Measurements from ENCODE around the gene ALCAM.

Gene ALCAM

DNA sequence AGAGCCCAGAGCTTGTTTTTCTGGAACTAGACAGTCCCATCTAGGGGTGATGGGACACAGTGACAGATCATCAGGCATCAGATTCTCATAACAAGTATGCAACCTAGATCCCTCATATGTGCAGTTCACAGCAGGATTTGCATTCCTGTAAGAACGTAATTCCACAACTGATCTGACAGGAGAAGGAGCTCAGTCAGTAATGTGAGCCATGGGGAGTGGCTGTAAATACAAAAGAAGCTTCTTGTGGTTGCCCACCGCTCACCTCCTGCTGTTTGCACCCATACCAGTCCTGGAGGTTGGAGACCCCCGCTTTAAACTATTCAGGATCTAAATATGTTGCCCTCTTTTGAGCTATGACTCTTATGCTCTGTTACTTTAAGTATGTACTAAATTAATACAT, 167.3 kb downstream of the ALCAM start:
- no peak overlapping the region for H3K4me2 ChIP-seq (ENCODE audit: low read length)
- H2AFZ ChIP-seq (ENCODE audit: insufficient read depth, low read length, poor library complexity): no peak overlapping the region
- no peaks in the 10 kb centered on the region for H3K36me3 ChIP-seq (ENCODE audit: control insufficient read depth in 1 of 2, insufficient read depth in 2 of 2, low read length in 2 of 2)
- no peak overlapping the region for H2BK5ac ChIP-seq (ENCODE audit: low read depth, low read length, poor library complexity)
- H3K27me3 ChIP-seq (ENCODE audit: insufficient read depth, low read length): no peaks in the 10 kb centered on the region
- H3K14ac ChIP-seq (ENCODE audit: low read length): no peak overlapping the region
- H2BK12ac ChIP-seq (ENCODE audit: low read length): no peak overlapping the region
- WGBS (ENCODE audit: extremely low coverage, insufficient coverage, insufficient read length): no CpG with 5 or more reads among the region's 3 CpGs
- H3K18ac ChIP-seq (ENCODE audit: low read length): no peak overlapping the region
- H3K9me3 ChIP-seq (ENCODE audit: insufficient read depth, low read depth, low read length): no peaks in the 10 kb centered on the region
- no peaks in the 10 kb centered on the region for H3K4me1 ChIP-seq (ENCODE audit: control insufficient read depth in 1 of 2, insufficient read depth in 2 of 2, low read length in 2 of 2)
- H2BK120ac ChIP-seq (ENCODE audit: insufficient read depth, low read length, poor library complexity): no peak overlapping the region
- H3K79me1 ChIP-seq (ENCODE audit: low read length): no peaks in the 10 kb centered on the region
- H3K27ac ChIP-seq (ENCODE audit: low read depth, low read length): no peak overlapping the region
- H3K9ac ChIP-seq (ENCODE audit: low read length): no peak overlapping the region
- H4K12ac ChIP-seq (ENCODE audit: low read depth, low read length): no peak overlapping the region
- H2AK5ac ChIP-seq (ENCODE audit: low read length): no peak overlapping the region
- no peak overlapping the region for H3K23ac ChIP-seq (ENCODE audit: low read length)
- H4K8ac ChIP-seq (ENCODE audit: low read depth, low read length): no peak overlapping the region
- no peaks in the 10 kb centered on the region for H3K79me2 ChIP-seq (ENCODE audit: control insufficient read depth, insufficient read depth, low read length, poor library complexity)
- peak in 1 of 2 donors; percentile 31 for DNase-seq
- H3K4ac ChIP-seq (ENCODE audit: low read depth, low read length): no peak overlapping the region
- H3K4me3 ChIP-seq (ENCODE audit: low read depth, low read length): no peak overlapping the region
- H4K91ac ChIP-seq (ENCODE audit: low read depth, low read length): no peak overlapping the region

DNA sequence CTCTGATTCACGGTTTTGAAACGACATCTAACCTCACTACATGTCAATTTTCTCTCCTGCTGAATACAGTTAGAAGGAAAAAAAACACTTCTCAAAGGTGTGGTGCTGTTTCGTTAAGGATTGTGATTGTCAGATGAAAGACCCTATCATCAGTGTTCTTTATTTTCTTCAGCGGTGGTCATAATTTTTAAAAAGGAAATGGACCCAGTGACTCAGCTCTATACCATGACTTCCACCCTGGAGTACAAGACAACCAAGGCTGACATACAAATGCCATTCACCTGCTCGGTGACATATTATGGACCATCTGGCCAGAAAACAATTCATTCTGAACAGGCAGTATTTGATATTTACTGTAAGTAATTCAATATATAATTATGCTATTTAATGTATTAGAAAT, 167.8 kb downstream of the ALCAM start:
- no peak overlapping the region for H2BK120ac ChIP-seq (ENCODE audit: insufficient read depth, low read length, poor library complexity)
- H3K18ac ChIP-seq (ENCODE audit: low read length): no peak overlapping the region
- no peak overlapping the region for H2BK5ac ChIP-seq (ENCODE audit: low read depth, low read length, poor library complexity)
- H4K12ac ChIP-seq (ENCODE audit: low read depth, low read length): no peak overlapping the region
- no peaks in the 10 kb centered on the region for H3K4me1 ChIP-seq (ENCODE audit: control insufficient read depth in 1 of 2, insufficient read depth in 2 of 2, low read length in 2 of 2)
- H3K14ac ChIP-seq (ENCODE audit: low read length): no peak overlapping the region
- no peak overlapping the region for H2BK12ac ChIP-seq (ENCODE audit: low read length)
- no peak overlapping the region for H4K91ac ChIP-seq (ENCODE audit: low read depth, low read length)
- no peaks in the 10 kb centered on the region for H3K79me1 ChIP-seq (ENCODE audit: low read length)
- no peak overlapping the region for H3K23ac ChIP-seq (ENCODE audit: low read length)
- no peaks in the 10 kb centered on the region for H3K27me3 ChIP-seq (ENCODE audit: insufficient read depth, low read length)
- H3K36me3 ChIP-seq (ENCODE audit: control insufficient read depth in 1 of 2, insufficient read depth in 2 of 2, low read length in 2 of 2): no peaks in the 10 kb centered on the region
- H3K79me2 ChIP-seq (ENCODE audit: control insufficient read depth, insufficient read depth, low read length, poor library complexity): no peaks in the 10 kb centered on the region
- no peak overlapping the region for H3K4ac ChIP-seq (ENCODE audit: low read depth, low read length)
- H3K4me2 ChIP-seq (ENCODE audit: low read length): no peak overlapping the region
- H3K9ac ChIP-seq (ENCODE audit: low read length): no peak overlapping the region
- H3K9me3 ChIP-seq (ENCODE audit: insufficient read depth, low read depth, low read length): no peaks in the 10 kb centered on the region
- H2AK5ac ChIP-seq (ENCODE audit: low read length): no peak overlapping the region
- WGBS (ENCODE audit: extremely low coverage, insufficient coverage, insufficient read length): no CpG with 5 or more reads among the region's 5 CpGs
- peak in 1 of 2 donors; percentile 6 for DNase-seq
- H3K27ac ChIP-seq (ENCODE audit: low read depth, low read length): no peak overlapping the region
- H4K8ac ChIP-seq (ENCODE audit: low read depth, low read length): no peak overlapping the region
- no peak overlapping the region for H2AFZ ChIP-seq (ENCODE audit: insufficient read depth, low read length, poor library complexity)
- no peak overlapping the region for H3K4me3 ChIP-seq (ENCODE audit: low read depth, low read length)

GRCh38 chr3:105537371-105538080, 170.8 kb downstream of the ALCAM start:
- Histone ChIP-seq H4K8ac (ENCODE audit: low read depth, low read length) (no peak overlapping the region), H3K23ac (ENCODE audit: low read length) (no peak overlapping the region), H3K27me3 (ENCODE audit: insufficient read depth, low read length) (no peaks in the 10 kb centered on the region), H3K18ac (ENCODE audit: low read length) (no peak overlapping the region), H4K12ac (ENCODE audit: low read depth, low read length) (no peak overlapping the region), H2AK5ac (ENCODE audit: low read length) (no peak overlapping the region), H3K79me1 (ENCODE audit: low read length) (no peaks in the 10 kb centered on the region), H3K9me3 (ENCODE audit: insufficient read depth, low read depth, low read length) (no peaks in the 10 kb centered on the region), H3K4me1 (ENCODE audit: control insufficient read depth in 1 of 2, insufficient read depth in 2 of 2, low read length in 2 of 2) (no peaks in the 10 kb centered on the region), H2BK5ac (ENCODE audit: low read depth, low read length, poor library complexity) (no peak overlapping the region), H3K4me2 (ENCODE audit: low read length) (no peak overlapping the region), H2AFZ (ENCODE audit: insufficient read depth, low read length, poor library complexity) (no peak overlapping the region), H2BK12ac (ENCODE audit: low read length) (no peak overlapping the region), H3K27ac (ENCODE audit: low read depth, low read length) (no peak overlapping the region), H3K79me2 (ENCODE audit: control insufficient read depth, insufficient read depth, low read length, poor library complexity) (no peaks in the 10 kb centered on the region), H3K14ac (ENCODE audit: low read length) (no peak overlapping the region), H3K4ac (ENCODE audit: low read depth, low read length) (no peak overlapping the region), H4K91ac (ENCODE audit: low read depth, low read length) (no peak overlapping the region), H3K4me3 (ENCODE audit: low read depth, low read length) (no peak overlapping the region), H2BK120ac (ENCODE audit: insufficient read depth, low read length, poor library complexity) (no peak overlapping the region), H3K9ac (ENCODE audit: low read length) (no peak overlapping the region), H3K36me3 (ENCODE audit: control insufficient read depth in 1 of 2, insufficient read depth in 2 of 2, low read length in 2 of 2) (no peaks in the 10 kb centered on the region)
- no CpG with 5 or more reads among the region's 1 CpG for WGBS (ENCODE audit: extremely low coverage, insufficient coverage, insufficient read length)
- peak; percentile 85 to 95 for DNase-seq

- Histone ChIP-seq H3K79me1 (ENCODE audit: low read length) (no peaks in the 10 kb centered on the region), H2BK5ac (ENCODE audit: low read depth, low read length, poor library complexity) (no peak overlapping the region), H3K79me2 (ENCODE audit: control insufficient read depth, insufficient read depth, low read length, poor library complexity) (no peaks in the 10 kb centered on the region), H2BK120ac (ENCODE audit: insufficient read depth, low read length, poor library complexity) (no peak overlapping the region), H3K36me3 (ENCODE audit: control insufficient read depth in 1 of 2, insufficient read depth in 2 of 2, low read length in 2 of 2) (no peaks in the 10 kb centered on the region), H4K8ac (ENCODE audit: low read depth, low read length) (no peak overlapping the region), H2AK5ac (ENCODE audit: low read length) (no peak overlapping the region), H3K27ac (ENCODE audit: low read depth, low read length) (no peak overlapping the region), H3K14ac (ENCODE audit: low read length) (no peak overlapping the region), H3K9me3 (ENCODE audit: insufficient read depth, low read depth, low read length) (no peaks in the 10 kb centered on the region), H3K23ac (ENCODE audit: low read length) (no peak overlapping the region), H4K91ac (ENCODE audit: low read depth, low read length) (no peak overlapping the region), H3K9ac (ENCODE audit: low read length) (no peak overlapping the region), H3K4me3 (ENCODE audit: low read depth, low read length) (no peak overlapping the region), H3K4ac (ENCODE audit: low read depth, low read length) (no peak overlapping the region), H3K4me1 (ENCODE audit: control insufficient read depth in 1 of 2, insufficient read depth in 2 of 2, low read length in 2 of 2) (no peaks in the 10 kb centered on the region), H2AFZ (ENCODE audit: insufficient read depth, low read length, poor library complexity) (no peak overlapping the region), H3K18ac (ENCODE audit: low read length) (no peak overlapping the region), H2BK12ac (ENCODE audit: low read length) (no peak overlapping the region), H4K12ac (ENCODE audit: low read depth, low read length) (no peak overlapping the region), H3K27me3 (ENCODE audit: insufficient read depth, low read length) (no peaks in the 10 kb centered on the region), H3K4me2 (ENCODE audit: low read length) (no peak overlapping the region)
- no peak for DNase-seq
- no CpG with 5 or more reads among the region's 5 CpGs for WGBS (ENCODE audit: extremely low coverage, insufficient coverage, insufficient read length)
Measured at GRCh38 chr3:105538483-105538882, 171.8 kb downstream of the ALCAM start.

Measured in trophoblast cell (in vitro differentiated cells and primary cell).